Dedifferentiated amniotic fluid mesenchymal stem cell (primary cell): ENCODE results near the gene HOXD4.

ENCODE experiments used
- DNase-seq: peaks from one replicate; pipeline ENCODE4 v3.0.0-alpha.2; 2016; ENCODE audit errors: extremely low spot score

Gene HOXD4

DNA sequence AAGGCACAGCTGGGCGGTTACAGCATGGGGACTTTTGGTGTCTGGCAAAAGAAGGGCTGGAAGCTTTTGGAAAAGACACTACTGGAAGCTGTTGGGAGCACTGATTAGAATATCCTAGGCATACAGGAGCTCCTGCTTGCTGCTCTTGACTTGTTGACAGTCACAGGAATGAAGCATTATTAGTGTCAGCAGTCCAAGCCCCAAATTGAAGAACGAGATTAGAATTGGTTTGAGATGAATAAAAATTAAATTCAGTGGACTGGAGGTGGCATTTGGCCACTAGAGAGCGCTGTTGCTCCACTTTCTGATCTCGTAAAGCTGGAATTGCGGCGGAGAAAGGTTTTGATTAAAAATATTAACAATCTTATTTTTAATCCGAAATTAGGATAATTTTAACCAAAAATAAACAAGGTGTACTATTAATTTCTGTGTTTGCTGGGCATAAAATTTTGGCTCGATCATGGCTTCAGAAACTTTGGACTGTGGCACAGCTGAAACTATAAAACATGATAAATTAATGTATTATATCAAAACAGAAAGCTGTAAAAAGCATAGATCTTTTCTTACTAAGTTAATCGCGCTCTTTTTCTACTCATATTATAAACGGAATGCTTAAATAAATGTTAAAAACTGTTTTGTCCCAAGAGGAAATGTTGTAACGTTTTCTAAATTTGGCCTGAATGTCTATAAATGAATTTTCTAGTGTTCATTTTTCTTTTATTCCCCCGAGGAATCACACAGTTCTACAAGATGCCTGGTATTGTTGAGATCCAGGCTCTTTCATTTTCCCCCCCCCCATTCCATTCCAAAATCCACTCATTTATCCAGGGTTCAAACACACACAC, 24.2 kb upstream of the HOXD4 start:
- peak; percentile 52 for DNase-seq

GRCh38 chr2:176127774-176128072, 23.6 kb upstream of the HOXD4 start:
- DNase-seq = no peak

DNA sequence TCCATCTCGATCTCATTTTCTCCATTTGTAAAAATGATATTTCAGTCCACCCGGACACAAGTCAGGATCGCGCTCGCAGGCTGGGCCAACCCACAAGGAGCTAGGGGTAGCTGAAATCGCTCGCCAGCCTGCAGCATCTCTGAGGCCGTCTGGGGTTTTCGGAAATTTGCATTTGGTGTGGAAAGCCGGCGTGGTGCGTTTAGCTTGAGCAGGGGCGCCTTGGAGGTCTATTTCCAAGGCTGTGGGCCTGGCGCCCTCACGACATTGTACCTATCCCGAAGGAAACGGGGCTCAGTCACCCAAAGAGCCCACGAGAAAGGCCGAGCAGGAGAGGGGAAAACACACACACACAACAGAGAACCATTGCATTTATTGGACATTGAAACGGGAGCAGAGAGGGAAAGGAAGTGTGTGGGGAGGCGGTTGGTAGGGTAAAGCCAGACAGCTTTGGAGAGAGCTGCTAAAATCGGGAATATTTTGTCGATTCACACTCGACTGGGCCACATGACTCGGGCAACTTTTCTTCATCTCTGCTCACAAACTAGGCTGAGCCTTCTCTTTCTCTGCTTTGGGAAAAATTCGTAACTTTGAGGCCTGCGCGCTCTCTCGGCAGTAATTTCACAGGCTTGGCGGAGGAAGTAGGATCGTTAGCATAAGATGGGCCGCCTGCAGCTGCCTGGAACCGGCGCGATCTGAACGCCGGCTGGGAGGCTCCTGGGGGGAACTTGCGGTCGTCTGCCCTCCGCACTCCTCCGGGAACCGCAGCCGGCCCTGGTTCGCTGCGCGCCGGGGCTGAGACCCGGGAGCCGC, 23.0 kb upstream of the HOXD4 start:
- DNase-seq = no peak

- DNase-seq = no peak
Observed at GRCh38 chr2:176128982-176129796, 22.2 kb upstream of the HOXD4 start, which contains the start of gene HOXD8. Gene HOXD8 (plus strand): TSS chr2:176129705. CDS start chr2:176130367, 662 bp downstream.

DNA sequence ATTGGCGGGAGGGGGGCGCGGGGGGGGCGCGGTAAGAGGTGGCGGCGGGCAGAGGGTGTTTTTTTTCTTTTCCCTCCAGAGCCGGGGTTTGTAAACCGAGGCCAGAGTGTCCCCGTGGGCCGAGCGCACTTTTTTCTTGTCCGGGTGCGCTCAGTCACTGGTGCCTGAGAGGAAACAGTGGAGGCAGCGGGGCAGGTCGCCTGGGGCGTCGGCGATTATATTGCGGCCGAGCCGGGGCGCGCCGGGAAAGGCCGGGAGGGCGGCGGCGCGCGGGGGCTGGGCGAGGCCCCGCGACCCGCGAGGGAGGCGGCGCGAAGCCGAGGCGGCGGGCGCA, 21.6 kb upstream of the HOXD4 start:
- DNase-seq = no peak

DNA sequence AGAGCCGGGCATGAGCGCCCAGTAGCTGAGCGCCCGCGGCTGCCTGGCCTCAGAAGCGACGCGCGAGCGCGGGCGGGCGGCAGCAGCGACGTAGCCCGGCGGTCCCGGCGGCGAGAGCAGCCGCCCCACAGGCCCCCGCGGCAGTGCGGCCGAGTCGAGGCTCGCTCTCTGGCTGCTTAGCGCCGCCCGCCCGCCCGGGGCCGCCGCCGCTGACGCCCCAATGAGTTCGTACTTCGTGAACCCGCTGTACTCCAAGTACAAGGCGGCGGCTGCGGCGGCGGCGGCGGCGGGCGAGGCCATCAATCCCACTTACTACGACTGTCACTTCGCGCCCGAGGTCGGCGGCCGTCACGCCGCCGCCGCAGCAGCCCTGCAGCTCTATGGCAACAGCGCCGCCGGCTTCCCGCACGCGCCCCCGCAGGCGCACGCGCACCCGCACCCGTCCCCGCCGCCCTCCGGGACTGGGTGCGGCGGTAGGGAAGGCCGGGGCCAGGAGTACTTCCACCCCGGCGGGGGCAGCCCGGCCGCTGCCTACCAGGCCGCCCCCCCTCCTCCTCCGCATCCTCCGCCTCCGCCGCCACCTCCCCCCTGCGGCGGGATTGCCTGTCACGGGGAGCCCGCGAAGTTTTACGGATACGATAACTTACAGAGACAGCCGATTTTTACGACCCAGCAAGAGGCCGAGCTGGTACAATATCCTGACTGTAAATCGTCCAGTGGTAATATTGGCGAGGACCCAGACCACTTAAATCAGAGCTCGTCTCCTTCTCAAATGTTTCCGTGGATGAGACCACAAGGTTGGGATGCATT, 21.0 kb upstream of the HOXD4 start:
- no peak for DNase-seq

DNA sequence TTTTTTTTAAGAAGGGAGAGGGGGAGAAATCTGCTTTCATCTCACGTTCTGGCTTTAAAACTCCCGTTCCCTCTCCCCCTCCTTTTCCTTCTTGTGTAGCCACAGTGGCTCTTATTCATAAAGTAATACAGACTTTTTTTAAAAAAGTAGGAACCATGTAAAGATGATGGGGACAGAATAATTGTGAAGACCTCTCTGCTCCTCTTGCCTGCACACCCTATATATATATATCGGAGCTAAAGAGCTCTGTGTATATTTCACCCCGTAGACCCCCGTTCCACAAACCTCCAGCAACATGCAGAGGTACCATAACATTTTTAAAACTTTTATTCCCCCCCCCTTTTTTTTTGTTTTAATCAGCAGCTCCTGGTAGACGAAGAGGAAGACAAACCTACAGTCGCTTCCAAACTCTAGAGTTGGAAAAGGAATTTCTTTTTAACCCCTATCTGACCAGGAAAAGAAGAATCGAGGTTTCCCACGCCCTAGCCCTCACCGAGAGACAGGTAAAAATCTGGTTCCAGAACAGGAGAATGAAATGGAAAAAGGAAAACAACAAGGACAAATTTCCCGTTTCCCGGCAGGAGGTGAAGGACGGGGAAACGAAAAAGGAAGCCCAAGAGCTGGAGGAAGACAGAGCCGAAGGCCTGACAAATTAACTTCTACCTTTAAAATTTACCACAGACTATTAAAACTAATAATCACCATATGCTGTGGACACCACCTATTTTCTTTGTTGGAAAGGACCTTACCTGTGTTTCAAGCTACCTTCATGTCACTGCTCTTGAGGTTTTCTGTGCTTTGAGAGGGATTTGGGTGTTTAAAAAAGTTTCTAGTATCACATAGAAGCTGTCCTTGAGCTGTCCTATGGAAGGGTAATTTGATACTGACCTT, 20.1 kb upstream of the HOXD4 start:
- no peak for DNase-seq

- no peak for DNase-seq
Observed at GRCh38 chr2:176131848-176132158, 19.5 kb upstream of the HOXD4 start.

- no peak for DNase-seq
Observed at GRCh38 chr2:176132205-176133171, 18.9 kb upstream of the HOXD4 start.

DNA sequence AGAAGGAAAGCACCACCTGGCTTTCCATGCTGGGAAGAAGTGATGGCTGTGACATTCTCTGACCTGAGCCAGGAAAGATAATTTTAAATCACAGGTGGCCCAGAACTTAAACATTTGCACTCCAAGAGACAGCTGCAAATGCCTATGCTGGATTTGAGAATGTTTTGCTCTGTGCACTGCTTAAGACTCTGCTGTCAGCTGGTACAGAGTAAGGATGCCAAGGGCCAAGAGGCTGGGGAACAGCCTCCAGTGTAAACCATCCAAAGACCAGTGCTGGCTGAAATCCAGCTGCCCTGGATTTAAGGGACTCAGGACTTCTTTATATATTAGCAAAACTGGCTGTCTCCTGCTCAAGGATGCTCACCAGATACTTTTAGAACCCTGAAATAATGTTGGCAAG, 18.0 kb upstream of the HOXD4 start:
- no peak for DNase-seq

DNA sequence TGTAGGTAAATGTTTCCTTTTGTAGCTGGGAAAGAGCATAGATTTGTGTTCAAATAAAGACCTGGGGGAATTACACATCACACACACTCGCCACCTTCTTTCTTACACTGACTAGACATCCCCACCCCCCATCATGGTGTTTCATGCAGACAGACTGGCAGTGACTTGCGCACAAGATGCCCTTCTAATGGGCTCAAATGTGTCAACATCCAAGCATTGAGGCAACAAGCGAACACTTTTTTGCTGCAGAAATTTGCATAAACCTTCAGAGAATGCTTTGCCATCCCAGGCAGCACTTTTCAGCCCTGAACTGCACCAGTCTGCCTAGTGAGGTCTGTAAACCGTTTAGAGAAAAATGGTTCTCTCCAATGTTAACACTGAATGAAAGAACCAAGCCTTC, 17.3 kb upstream of the HOXD4 start:
- DNase-seq = no peak

DNA sequence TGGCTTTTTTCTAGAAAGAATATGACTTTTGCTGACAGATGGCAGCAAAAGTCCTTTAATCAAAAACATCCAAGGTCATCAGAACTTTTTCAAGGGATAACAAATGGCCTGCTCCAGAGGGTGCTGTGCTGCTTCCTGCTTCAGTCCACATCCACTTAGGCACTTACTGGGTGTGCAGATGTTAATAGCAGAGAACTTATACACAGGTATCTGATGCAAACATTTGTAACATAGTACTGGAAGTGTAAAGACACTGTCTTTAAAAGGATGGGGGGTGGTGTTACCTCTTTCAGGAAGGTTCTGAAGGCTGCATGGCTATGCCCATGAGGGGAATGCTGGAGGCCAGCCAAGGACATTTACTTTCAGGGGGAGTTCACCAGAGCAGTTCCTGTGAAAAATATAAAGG, 16.3 kb upstream of the HOXD4 start:
- no peak for DNase-seq

DNA sequence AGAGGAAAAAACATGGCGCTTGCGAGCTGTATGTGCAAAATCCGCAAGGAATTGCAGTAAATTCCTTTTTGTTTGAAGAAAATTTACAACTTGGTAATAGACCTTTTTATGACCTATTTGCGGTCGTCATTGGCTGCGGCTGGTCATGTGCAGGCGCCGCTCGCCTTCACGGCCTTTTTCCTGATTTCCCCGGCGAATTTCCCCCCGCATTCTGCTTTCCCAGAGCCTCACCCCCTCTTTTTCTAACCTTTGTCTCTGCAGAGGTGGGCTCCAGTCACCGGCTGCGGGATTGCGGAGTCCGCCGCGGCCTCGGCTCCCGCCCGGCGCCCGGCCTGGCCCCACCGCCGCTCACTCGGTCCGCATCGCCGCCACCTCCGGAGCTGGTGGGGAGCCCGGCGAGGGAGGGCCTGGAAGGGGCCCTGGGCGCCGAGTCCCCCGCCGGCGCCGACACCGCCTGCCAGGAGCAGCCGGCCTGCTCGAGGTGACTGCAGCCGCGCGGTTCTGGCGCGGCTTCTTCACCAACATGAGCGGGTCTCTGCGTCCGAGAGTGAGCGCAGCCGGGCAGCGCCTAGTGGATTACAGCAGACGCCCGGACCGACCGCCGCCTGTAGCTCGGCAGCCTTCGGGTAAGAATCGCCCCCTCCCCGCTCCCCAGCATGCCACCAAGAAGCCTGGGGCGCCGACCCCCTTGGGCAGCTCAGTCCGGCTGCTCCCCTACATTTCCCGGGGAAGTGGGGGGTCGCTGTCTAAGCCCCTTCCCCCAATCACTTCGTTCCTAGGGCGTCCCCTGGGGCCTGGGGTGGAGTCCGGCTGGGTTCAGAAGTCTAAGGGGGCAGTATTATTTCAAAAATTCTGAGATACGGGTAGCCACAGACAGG, 14.7 kb upstream of the HOXD4 start:
- no peak for DNase-seq

GRCh38 chr2:176137252-176137580, 14.1 kb upstream of the HOXD4 start:
- DNase-seq = no peak

GRCh38 chr2:176137906-176138305, 13.4 kb upstream of the HOXD4 start:
- DNase-seq = no peak

DNA sequence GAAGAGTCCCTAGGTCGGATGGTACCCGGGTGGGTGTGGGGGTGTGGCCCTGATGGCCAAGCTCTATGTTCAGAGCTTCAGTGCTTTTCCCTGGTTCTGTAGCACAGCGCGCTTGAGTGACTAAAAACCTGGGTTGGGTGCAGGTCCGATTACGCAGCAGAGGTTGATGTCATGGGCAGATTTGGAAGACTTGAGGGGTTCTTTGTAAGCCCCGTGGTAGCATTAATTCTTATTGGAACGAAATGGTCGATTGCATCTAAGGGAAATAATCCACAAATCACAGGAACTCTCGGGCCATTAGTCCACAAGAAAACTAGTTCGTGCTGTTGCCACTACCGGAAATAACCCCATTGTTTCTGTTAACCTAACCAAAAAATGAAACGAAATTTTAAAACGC, 12.8 kb upstream of the HOXD4 start:
- DNase-seq = no peak

DNA sequence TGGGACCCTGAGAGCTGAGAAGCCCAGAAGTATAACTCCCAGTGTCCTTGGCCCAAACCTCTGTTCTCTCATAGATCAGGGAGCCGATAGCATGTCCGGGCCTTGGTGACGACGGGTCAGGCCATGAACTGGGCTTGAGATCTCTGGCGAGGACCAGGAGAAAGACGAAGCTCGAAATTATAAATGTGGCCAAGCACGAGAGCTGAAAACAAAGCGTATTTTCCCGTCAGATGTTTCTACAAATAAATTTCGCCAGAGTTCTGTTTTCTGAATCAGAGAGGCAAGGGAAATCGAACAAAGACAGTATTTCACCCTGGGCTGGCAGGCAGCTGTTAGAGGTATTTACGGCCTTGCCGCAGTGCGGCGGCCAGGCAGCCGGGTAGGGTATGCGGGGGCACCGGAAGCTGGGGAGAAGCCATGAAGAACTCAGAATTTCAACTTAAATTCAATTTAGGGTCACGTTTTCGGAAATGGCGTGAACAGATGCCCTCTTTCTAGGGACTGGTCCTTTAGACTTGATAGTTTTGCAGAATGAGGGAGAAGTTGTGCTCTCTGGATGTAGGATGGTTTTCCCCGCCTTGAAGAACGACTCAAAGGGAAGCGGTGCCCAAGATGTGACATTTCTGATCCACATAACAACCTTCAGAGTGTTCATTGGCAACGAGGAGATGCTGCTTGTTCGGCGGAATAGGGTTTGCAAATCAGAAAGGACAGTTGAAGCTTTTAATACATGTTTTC, 12.3 kb upstream of the HOXD4 start:
- DNase-seq = no peak
